EL (cell line): ENCODE measurements around the gene CHIT1.

Source experiments
- DNase-seq: peaks from one replicate; pipeline ENCODE4 v3.0.0-alpha.2; 2016

Gene CHIT1

DNA sequence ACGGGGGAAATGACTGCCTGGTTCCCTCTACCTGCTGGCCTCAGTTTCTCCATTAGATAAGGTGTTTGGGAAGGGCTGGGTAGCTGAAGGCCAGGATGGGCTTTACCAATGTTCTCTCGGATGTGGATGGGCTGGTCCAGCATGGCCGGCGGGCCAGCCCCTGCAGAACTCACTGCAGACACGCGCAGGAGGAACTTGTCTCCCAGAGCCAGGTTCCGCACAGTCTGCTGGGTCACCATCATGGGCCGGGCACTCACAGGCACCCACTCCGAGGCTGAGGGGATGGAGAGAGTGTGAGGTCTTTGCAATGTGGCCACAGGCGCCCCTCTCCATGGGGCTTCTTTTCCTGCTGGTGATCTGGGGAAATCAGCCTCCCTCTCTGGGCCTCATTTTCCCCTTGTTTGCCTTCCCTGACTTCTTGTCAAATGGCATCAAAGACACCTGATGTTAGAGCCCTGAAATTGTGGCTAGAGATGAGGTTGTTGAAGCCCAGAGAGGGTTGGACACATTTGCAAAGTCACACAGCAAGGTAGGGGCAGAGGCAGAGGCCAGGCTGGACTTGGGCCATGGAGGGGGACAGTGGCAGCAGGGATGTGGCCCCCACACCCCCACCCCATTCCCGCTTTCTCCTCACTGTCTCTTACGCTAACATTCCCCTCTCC is 55.0 kb downstream of the CHIT1 start:
- DNase-seq, result no peak

DNA sequence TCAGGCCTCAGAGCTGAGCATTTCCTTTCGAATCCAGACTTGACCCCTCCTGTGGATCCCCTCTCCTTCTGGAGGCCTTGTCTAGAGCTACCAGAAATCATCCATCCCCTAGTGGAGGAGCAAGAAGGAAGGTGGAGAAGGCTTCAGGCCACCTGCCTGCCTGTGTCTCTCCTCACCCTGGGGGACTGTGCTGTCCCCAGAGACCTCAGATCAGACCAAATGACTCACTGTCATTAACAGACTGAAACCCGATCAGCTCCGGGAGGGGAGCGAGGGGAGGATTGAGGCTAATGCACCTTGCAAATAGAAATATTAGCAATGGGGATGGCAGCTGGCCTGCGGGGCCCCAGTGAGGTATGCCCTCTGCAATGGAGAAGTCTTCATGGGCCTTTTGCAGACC is 55.9 kb downstream of the CHIT1 start:
- no peak for DNase-seq

DNA sequence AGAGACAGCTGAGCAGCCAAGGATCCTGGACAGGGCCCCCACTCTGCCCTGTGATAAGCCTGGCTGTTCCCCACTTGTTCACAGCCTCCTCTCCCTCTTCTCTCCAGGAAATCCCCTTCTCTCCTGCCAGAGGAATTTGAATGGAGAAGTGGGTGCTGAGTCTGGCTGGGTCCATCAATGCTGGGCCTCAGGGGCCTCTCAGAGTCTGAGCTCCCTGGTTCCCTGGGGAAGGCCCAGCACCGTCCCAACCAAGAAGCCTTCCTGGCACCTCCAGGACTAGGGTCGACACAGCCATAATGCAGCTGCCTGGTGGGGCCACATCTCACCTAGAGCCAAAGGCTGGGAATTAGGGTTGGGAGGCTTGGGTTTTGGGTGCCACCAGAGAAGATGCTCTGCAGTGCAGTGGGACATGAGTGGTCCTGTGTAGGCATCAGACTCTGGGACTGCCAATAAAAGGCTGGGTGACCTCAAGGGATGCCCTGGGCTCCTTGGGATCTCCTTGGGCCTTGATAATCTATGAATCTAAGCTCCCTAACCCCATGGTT is 56.4 kb downstream of the CHIT1 start:
- no peak for DNase-seq

DNA sequence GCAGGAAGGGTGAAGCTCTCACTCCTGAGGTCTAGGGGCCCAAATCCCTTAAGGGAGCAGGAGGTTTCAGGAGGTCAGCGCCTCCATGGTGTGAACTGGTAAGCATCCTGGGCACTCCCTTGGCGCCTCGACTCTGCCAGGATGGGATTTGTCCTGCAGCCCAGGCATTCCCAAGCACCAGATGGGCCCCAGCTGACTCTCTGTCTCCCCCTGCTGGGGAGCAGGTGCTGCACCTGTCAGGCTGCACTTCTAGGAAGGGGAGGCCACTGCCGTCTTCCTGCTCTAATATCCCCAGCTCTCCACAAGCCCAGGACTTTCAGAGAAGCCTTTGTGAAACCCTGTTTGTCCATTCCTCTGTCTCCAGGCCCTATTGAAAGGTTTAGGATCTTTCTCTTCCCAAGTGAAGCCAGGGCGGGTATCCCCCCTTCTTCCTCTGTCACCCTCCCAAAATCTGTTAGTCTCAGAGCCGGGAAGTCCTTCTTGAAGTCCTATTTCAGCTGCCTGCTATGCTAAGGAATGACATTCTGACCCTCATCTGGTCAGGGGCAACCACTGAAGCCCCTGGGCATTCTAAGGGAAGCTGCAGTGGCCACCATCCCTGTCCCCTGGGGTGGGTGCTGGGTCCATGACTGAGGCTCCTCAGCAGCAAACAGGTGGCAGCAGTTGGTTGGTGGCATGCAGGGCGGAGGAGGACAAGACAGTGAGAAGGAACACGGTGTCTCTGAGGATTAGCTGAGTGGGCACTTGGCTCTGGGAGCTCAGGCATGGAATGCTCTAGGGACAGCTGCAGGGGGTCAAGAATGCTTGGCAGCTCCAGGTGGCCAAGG is 57.1 kb downstream of the CHIT1 start:
- DNase-seq, result peak; percentile 62

DNA sequence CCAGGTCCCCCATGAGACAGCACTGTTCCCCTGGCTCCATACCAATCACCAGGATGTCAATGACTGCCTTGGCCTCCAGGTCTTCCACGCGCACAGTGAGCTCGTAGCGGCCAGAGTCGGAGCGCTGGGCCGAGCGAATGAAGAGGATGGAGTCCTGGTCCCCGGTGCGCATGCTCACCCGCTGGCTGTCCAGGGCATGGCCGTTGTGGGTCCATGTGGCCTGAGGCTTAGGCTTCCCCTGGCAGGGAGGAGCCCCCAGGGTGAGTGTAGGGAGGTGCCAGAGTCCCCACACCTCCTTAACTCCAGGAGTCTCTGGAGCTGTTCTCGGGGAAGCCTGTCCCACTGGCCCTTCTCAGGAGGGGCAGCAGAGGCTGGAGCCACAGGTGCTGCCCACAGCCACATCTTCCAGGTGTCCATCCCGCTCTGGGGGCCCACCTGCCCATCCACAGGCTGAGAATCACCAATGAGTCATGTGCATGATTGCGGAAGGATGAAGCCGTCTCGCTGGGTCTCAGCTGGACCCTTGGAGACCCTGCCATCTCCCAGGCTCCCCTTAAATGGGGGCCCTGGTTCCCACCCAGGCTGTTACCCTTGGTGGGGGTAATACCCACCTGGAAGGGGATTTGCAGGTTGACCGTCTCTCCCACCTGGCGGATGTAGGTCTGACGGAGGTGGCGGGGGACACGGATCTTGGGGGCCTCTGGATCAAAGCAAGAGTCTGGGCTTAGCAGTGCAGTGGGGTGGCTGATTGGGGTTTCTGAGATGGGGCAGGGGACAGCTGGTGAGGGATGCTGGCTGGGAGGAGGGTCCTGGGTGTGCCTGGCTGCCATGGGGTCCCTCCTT is 57.9 kb downstream of the CHIT1 start:
- no peak for DNase-seq

DNA sequence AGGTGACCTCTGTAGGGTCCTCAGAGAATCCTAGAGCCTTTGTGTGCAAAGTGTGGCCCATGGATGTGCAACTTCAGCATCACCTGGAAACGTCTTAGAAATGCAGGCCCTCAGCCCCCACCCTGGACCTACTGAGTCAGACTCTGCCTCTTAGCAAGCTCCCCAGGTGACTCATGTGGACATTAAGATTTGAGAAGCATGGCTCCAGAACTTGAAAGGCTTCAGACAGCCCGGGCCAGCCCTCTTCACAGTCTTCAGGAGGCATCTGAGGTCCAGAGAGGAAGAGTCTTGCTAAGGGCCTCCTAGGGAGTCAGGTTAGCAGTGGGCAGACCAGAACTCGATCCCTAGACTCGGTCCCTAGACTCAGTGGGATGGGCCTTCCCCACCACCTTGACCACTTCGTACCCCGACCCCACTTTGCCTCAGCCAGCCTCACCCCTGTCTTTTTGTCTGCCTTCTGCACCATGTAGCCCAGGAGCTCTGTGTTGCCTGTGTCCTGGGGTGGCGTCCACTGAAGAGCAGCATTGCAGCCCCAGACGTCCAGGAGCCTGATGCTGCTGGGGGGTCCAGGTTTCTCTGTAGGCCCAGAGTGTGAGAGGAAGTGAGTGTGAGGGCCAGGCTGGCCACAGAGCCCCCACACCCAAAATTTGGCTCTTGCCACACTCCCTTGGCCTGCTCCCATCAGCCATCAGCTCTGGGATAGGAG is 58.7 kb downstream of the CHIT1 start:
- no peak for DNase-seq

GRCh38 chr1:203169770-203170520 is 59.5 kb downstream of the CHIT1 start:
- no peak for DNase-seq

DNA sequence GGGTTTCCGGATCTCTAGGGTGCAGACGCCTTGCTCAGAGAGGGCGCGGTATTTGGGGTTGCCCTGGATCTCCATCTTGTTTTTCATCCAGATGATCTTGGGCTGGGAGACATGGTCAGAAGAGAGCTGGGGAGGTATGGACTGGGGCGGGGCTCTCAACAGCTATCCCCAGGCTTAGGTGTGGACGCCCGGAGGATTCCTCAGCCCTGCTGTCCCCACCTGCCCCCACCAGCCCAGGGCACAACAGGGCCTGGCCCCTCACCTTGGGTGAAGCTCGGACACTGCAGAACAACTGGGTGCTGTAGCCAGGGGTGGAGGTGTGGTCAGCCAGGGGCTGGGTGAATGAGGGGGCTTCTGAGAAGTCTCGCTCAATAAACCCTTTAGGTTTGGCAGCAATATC is 60.5 kb downstream of the CHIT1 start:
- DNase-seq, result no peak

- no peak for DNase-seq
Observed at GRCh38 chr1:203168256-203168786, 61.2 kb downstream of the CHIT1 start.

GRCh38 chr1:203167913-203168200 is 61.6 kb downstream of the CHIT1 start:
- DNase-seq, result no peak

GRCh38 chr1:203167026-203167912 is 62.2 kb downstream of the CHIT1 start:
- DNase-seq, result no peak

GRCh38 chr1:203166192-203166940 is 63.1 kb downstream of the CHIT1 start:
- no peak for DNase-seq
